Measurements from ENCODE around the gene CBX4.

The CBX4 gene

DNA sequence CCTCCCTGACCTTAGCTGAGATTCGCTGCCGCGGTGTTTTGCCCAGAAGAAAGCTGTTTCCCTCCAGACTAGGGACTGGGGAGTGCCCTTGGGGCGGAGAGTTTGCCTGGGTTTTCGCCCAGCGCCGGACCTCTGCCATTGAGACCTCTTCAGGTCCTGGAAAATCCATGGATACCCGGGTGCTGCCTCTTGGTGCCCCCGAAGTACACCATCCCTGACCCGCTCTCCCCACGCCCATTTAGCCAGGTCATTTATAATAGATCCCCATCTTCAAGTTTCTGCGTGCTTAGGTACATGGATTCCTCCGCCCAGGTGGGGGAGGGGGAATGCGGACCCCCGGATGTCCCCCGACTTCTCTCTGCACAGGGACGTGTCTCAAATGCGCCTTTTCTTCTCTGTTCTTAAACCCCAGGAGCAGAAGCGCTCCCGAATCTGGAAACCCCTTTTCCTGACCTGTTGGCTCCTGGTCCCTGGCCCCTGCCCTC lies 27.3 kb downstream of the CBX4 start:
- no peak for DNase-seq (ENCODE audit: low spot score)

DNA sequence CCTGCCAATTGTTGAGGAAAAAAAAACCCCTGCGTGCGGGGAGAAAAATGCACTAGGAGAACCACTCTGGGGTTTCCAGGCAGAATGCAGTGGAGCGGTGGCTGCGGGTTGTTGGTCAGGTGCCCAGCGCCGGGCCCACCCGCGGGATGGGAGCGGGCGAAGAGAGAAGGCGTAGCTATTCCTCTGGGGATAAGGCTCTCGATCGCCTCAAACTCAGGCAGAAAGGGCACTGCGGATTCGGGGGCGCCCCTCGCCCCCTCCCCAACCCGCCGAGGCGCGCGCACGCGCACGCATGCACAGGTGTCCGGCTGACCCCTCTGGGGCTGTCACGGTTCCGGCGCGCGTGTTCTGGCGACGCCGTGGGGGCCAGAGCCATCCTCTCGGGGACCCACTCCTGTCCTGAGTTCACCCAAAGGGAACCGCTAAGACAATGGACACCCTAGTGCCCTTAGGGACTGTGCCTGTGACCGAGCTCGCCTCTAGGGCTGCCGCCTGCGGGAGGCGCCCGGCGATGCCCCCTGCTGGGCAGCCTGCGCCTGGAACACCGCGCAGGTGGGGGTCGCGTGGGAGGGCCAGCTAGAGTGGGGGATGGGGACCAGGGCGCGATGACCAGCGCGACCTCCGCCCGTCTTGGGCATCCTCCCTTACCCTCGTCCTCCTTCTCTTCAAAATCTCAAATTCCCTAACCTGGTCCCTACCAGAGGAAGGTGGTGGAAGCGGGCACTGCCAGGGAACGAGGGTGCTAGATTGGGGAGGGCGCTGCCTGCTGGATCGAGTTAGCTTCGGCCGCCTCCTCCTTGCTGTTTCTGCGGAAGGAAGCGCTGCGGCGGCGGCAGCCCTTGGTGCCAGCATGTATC lies 28.0 kb downstream of the CBX4 start:
- DNase-seq (ENCODE audit: low spot score), result peak; percentile 64

DNA sequence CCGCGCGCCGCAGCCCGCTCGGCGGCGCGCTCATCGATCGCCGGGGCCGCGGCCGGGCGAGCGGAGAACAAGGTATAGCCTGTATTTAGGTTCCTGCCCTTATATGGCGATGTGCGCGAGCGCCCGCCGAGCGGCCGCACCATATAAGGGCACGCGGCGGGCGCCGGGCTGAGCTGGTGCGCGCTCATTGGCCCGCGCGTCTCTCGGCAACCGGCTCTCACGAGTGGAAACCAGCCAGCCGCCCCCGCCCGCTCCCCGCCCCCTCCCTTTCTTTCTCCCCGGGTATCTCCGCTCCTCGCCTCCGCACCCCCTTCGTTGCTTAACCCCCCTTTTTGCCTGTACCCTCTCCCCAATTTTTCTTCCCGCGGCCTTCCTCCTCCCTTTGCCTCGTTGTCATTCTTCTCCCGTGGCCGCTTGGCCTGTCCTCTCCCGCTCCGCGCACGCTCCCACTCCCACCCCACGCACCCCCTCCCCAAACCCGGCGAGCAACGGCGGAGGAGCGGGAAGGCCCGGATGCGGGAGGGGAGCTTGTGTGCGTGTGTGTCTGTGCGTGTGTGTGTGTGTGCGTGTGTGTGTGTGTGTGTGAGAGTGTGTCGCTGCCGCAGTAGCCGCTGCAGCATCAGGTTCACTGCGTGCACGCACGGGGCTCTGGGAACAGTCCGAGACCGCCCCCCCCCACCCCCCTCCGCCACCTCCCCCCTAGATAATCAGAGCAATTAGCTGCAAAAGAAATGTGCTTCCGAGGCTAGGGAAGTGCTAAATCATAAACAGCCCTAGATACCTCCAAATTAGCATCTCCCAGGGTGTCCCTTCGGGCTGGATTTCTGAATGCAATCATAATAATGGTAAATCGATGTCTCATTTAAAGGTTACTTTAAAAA lies 28.9 kb downstream of the CBX4 start:
- peak; percentile 93 for DNase-seq (ENCODE audit: low spot score)

DNA sequence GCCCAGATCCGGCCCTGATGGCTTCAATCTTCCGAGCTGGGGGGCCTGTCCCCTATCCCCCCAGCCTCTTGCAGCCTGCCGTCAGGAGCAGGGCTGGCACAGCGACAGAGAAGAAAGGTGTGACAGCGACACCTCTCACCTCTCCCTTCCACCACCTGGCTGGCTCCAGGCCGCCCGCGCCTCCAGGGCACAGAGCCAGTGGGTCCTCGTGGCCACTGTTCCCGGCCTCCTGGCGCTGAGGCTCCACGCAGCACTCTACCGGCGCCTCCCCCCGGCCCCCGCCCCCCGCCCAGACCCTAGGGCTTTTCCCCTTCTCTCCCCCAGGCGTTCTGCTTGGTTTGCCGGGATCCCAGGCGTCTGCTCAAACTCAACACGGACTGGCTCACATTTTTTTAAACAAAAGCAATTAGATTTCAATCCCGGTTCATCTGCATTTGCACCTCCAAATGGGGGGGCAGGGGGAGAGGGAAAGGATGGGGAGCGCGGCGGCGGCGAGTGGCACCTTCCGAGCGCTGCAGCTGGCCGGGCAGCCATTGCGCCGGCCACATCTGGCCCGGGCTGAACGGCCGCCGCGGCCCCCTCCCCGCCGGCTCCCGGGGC lies 29.6 kb downstream of the CBX4 start:
- DNase-seq (ENCODE audit: low spot score), result no peak

DNA sequence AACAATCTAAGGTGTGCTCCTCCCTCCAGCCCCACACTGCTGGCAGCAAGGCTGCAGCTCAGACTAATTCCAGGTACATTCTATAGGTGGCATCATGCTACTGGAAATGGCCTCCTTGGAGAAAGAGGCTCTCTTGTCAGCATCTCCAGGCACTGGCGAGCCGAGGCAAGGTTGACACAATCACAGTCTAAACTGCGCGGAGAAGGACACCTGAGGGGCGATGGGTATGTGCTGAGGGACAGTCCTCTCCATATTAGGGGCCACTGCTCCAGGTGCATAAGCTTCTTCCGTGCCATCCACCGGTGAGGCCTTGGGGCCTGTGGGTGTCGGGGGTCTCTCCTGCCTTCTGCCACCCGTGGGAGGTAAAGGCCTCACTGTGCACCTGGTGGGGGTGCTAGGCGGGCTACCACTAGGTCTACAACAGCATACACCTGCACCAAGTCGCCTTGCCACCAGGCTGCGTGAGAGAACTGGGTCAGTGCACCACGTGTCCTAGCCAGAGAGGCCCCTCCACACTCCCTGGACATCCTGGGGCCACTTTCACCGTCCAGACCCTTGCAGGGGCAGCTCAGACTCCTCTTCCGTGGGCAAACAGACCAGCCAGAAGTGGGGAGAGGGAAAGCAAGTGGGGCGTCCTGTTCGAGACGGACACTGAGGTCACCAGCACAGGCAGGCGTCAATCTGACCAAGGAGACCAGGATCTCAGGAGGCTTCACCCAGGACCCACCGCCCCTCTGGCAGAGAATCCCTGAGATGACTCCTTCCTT lies 30.3 kb downstream of the CBX4 start:
- no peak for DNase-seq (ENCODE audit: low spot score)

DNA sequence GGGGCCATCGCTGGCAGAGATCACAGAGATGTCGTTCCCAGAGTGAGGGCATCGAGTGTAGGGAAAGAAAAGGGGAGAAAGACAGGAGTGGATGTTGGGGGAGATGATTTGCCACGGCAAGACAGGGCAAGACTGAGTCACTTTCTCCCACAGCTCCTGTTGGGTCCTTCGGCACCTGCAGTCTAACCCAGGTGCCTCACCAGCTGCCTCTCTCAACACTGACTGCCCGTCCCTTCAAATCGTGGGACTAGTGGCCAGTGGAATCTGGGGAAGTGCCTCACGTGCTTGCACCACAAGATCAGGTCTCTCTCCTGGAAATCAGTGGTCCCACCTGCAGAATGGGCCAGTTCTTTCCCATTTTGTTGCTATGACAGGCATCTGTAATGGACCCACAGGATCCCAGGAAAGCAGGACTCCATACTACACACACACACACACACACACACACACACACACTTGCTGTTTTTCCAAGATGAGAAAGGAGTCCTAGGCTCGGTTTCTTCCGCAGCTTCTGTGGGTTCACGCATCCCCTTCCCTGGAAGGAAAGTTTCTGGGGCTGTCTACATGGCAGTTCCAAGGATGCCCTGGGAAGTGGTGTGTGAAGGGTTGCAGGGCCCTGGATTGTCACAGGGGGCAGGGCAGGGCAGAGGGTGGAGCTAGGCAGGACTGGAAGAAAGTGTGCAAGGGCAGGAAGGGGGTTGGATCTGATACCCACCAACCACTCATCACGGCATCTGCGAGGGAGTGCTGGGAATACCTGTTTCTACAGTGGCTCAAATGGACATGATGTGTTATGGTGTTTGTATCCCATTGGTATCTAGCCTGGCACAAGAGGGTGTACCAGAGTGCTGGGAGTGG lies 32.1 kb downstream of the CBX4 start:
- DNase-seq (ENCODE audit: low spot score), result no peak

DNA sequence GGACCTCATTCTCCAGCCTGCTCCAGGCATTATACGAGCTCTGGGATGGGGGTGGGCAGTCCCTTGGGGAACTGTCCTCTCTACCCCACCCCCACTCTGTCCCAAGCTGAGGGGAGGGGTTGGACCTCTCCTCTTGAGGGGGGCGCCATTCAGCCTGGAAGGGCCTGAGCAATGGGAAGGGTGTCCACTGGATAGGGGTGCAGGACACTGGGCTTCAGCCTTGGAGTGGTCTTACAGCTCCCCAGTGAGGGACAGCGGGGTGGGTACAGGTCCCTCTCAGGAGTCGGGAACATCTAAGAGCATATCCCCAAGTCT lies 32.8 kb downstream of the CBX4 start:
- no peak for DNase-seq (ENCODE audit: low spot score)

GRCh38 chr17:79804856-79805696 lies 34.2 kb downstream of the CBX4 start:
- DNase-seq (ENCODE audit: low spot score), result no peak

DNA sequence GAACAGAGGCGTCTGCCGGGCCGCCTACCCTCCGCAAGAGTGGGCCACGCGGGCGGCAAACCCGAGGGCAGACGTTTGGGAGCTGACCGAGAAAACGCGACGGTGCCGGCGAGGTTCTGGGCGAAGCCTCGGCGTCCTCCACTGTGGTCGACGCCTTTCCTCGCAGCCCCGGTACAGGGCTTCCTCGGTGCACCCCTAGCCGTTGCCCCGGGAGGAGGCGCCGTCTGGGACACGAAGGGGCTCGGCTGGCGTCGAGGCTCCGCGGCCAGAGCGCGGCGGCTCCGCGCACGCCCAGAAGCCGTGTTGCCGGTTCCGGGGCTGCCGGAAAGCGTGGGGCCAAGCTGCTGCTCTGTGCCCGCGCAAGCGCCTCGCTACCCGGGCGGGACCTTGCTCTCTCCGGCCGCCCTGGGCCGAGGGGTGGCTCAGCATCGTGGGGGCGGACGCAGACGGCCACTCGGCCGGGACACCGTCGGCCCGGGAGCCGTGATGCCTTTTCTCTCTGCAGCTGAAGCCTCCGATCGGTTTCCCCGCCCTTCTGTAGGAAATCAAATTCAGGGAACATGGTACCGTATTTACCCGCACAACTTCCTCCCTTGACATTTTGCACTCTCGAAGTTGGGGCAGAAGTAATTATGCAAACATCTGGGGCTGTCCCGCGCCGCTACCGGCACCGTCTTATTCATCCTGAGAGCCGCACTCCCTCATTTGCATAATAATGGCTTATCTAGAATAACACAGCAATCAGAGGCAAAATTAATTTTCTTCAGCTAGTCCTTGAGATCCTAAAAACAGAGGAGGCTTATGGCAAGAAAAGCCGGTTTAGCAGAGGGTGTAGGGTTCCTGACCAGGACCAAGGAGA lies 35.0 kb downstream of the CBX4 start:
- no peak for DNase-seq (ENCODE audit: low spot score)

DNA sequence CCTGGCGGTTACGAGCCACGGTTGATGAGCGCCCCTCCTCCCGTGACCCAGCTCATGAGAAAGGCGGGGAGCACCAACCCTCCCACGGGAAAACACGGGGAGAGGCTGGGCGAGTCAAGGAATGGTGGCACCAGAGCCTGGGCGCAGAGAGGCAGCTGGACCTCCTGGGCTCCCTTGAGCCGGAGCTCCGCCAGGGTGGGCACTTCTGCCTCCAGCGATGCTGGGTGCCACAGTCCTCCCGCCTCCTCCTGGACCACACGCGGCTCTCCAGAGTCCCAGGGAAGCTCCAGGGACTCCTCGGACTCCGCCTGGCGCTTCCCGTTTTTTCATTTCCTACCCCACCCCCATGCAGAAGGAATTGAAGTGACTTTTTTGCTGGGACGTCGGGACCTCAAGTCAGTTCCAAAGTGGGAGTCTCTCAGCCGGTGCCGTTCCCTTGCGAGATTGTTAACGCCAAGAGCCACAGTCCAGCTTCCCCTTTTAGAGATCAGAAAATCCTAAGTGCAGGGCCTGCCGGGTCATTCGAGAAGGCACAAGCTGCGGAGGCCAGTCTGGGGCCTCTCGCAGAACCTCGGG lies 35.7 kb downstream of the CBX4 start:
- no peak for DNase-seq (ENCODE audit: low spot score)

- no peak for DNase-seq (ENCODE audit: low spot score)
These were observed 36.4 kb downstream of the CBX4 start for GRCh38 chr17:79802736-79803420.

DNA sequence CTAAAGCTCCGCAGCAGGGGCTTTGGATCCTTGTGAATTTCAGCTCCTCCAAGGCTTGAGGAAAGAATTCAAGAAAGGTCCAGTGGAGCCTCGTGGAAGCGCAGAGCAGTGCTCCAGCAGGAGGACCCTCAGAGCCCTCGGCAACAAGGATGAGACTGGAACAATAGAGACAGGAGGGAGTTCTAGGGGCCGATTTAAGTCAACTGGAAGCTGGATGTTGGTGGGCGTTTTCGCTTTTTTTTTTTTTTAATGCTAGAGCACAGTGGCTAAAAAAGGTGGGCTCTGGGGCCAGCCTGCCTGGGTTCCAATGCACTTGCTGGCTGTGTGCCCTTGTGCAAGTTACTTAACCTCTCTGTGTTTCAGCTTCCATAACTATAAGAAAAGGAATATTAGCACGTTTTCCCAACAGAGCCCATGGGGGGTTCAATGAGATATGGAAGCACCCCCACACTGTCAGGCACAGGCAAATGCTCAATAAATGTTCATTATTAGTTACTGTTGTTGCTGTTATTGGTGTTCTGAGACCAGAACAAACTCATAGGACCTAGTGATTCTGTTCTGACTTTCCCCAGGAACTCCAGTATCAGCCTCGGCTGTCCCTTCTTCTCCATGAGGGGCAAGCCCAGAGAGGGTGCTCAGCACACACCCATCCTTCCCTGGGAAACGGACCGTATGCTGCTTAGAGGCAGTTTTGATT lies 37.1 kb downstream of the CBX4 start:
- DNase-seq (ENCODE audit: low spot score), result no peak

DNA sequence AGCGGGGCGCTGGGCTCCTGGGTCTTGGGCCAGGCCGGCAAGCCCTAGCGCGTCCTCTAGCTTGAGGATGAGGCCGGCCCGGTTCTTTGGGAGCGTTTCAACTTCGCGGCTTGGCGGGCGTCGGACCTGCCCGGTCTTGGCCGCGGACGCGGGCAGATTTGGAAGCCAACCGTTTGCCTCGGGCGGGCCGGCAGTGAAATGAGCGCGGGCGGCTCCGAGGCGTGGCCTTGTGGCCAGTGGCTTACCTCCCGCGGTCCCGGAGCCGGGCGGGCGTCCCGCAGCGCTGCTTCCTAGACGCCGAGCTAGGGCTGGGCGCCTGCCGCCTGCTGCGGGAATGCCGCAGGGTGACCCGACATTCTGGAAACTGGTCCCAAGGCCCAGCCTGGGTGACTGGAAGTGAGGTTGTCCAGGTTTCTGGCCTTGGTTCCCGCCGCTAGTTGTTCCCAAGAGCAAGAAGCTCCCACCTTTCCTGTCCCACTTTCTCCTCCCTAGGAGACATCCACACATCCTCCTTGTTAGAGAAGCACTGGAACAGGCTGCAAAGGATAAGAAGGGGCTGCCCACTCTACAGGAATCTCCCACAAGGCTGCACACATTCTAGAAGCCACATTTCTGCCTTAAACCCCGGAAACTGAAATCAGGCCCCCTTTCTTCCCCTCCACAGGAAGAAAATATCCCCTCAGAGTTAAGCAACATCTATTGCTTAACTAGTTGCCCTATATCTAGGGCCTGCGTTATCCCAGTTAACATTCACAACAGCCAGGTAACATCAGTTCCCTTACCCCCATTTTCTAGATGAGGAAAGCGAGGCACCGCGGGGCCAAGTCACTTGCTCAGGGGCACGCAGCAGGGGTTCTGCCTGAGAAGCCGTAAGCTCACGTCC lies 37.8 kb downstream of the CBX4 start:
- peak; percentile 69 for DNase-seq (ENCODE audit: low spot score)

DNA sequence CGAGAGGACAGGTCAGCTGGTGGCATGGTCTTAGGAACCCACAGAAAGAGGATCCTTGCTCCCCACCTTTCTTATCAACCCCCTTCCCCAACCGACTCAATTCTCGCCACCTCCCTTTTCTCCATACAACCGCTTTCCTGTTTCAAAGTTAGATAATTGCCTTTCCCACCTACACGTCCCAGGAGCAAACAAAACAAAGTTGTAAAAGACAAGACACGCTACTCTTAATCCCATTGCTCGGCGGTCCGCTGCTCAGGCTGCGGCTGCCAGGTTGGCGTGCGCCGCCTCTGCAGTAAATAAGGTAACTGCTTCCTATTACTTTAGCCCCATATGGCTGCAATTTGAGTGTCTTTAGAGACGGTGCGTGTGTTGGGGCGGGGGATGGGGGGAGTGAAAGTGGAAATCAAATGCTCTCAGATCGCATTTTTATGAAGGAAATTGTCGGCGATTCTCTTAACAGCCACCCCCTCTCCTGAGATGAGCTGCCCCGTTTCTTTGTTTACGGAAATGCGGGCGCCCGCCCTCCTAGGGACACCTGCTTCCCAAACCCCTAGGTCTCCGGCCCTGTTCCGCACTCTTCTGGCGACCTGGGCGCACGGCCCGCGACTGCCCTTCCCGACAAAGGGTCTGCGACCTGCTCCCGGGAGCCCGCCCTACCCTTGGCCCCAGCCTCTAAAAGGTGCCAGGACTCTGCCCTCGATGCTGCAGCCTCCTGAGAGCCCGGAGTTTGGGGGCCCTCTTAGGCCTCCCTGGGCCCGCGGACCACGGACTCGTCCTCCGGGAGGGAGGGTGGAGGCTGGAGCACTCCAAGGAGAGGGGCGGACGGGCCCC lies 38.7 kb downstream of the CBX4 start:
- peak; percentile 91 for DNase-seq (ENCODE audit: low spot score)

DNA sequence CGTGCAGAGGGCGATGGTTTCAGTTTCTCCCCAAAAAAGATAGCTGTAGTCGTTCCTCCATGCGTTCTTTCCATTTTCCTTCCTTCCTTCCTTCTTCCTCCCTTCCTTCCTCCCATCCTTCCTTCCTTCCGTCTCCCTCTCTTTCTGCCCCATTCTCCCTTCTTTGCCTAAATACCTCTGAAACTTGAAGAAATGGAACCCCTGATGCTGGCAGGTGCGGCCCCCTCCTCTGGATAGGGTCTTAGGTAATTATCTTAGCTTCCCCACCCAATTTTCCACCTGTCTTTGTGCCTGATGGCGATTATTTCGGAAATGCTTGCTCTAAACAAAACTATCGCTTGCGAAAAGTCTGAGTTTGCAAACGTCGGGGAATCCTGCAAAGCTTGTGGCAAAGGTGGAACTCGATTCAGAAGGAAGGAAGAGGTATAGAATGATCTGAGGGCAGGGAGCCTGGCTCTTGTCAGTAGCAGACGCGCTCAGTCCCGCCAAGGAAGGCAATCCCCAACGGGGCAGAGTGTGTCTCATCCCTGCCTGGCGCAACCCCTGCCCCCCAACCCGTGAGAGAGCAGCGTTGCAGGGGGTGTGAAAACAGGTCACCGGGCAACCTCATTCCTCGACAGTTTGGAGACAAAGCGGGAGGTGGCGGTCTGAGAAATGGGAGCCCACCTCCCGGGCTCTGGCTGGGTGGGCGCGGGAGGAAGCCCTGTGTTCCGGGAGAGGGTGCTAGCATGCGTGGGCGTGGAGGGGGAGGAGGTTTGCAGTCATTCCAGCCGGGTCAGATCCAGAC lies 39.5 kb downstream of the CBX4 start:
- peak; percentile 60 for DNase-seq (ENCODE audit: low spot score)
